Measurements from ENCODE around the gene H2BK1. TPM values are rescaled to one million over a fixed set of nuclear protein-coding genes. Genes with fewer than 3 reads are reported as not detected.

H2BK1 gene
- total RNA-seq, 4 donors from 2014 or later = not detected

DNA sequence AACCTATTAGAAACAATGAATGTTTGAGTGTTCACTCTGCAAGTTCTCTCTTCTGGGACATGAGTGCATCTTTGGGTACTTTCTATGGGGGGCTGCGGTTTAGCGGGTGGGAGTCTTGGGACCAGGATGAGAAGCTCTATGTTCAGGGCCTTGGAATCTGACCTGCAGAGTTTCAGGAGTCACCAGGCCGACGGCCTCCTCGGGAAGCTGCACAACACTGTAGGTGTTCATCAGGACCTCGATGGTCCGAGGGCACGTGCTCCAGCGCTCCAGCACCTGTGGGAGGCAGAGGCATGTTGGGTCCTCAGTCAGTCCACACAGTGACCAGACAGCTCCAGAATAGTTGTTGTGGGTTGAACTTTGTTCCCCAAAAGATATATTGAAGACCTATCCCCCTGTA is 33.9 kb downstream of the H2BK1 start:
- Histone ChIP-seq H3K9me3 (no peaks in the 10 kb centered on the region), H3K4me1 (no peaks in the 10 kb centered on the region), H3K36me3 (no peaks in the 10 kb centered on the region), H3K4me3 (no peak overlapping the region), H3K27me3 (peaks cover 51% of the 10 kb centered on the region), H3K27ac (no peak overlapping the region)
- WGBS = 96% methylated on average over 9 of the region's 9 CpGs
- no peak for TF ChIP-seq POLR2AphosphoS5 (IDR thresholded peaks at IDR 0.05)
- TF ChIP-seq POLR2A (IDR thresholded peaks at IDR 0.05) = no peak
- TF ChIP-seq, protein P1, sequence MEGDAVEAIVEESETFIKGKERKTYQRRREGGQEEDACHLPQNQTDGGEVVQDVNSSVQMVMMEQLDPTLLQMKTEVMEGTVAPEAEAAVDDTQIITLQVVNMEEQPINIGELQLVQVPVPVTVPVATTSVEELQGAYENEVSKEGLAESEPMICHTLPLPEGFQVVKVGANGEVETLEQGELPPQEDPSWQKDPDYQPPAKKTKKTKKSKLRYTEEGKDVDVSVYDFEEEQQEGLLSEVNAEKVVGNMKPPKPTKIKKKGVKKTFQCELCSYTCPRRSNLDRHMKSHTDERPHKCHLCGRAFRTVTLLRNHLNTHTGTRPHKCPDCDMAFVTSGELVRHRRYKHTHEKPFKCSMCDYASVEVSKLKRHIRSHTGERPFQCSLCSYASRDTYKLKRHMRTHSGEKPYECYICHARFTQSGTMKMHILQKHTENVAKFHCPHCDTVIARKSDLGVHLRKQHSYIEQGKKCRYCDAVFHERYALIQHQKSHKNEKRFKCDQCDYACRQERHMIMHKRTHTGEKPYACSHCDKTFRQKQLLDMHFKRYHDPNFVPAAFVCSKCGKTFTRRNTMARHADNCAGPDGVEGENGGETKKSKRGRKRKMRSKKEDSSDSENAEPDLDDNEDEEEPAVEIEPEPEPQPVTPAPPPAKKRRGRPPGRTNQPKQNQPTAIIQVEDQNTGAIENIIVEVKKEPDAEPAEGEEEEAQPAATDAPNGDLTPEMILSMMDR (IDR thresholded peaks at IDR 0.05) = no peak
- TF ChIP-seq EP300 (IDR thresholded peaks at IDR 0.05) = no peak
- no peak for DNase-seq (ENCODE audit: low spot score in 2 of 2)

DNA sequence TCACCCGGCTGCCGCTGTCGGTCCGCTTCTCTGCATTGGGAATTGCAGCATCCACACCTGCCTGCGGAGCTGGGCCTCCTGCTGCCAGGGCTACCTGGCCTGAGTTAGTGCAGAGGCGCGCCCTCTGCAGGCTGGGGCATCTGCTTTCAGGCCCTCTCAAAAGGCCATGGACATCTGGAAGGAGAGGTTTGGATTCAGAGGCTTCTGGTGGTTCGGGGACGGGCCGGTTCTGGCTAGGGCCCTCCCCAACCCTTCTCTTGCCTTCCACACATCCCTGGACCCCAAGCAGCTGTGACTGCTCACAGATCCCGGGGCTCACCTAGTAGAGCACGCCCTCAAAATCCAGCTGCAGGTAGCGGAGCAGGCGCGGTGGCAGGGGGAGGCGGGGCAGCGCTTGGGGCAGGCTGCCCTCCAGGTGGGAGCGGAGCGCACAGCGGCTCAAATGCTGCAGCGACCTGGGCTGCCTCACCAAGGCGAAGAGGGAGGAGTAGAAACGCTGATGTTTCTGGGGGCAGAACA is 34.4 kb downstream of the H2BK1 start:
- TF ChIP-seq POLR2AphosphoS5 (IDR thresholded peaks at IDR 0.05) (no peak), EP300 (IDR thresholded peaks at IDR 0.05) (no peak), POLR2A (IDR thresholded peaks at IDR 0.05) (no peak)
- TF ChIP-seq, protein P1 (IDR thresholded peaks at IDR 0.05) = no peak
- Histone ChIP-seq H3K27me3 (peaks cover 49% of the 10 kb centered on the region), H3K36me3 (no peaks in the 10 kb centered on the region), H3K4me1 (no peaks in the 10 kb centered on the region), H3K27ac (no peak overlapping the region), H3K9me3 (no peaks in the 10 kb centered on the region), H3K4me3 (no peak overlapping the region)
- DNase-seq (ENCODE audit: low spot score in 2 of 2) = no peak
- WGBS = 71% methylated on average over 8 of the region's 23 CpGs

DNA sequence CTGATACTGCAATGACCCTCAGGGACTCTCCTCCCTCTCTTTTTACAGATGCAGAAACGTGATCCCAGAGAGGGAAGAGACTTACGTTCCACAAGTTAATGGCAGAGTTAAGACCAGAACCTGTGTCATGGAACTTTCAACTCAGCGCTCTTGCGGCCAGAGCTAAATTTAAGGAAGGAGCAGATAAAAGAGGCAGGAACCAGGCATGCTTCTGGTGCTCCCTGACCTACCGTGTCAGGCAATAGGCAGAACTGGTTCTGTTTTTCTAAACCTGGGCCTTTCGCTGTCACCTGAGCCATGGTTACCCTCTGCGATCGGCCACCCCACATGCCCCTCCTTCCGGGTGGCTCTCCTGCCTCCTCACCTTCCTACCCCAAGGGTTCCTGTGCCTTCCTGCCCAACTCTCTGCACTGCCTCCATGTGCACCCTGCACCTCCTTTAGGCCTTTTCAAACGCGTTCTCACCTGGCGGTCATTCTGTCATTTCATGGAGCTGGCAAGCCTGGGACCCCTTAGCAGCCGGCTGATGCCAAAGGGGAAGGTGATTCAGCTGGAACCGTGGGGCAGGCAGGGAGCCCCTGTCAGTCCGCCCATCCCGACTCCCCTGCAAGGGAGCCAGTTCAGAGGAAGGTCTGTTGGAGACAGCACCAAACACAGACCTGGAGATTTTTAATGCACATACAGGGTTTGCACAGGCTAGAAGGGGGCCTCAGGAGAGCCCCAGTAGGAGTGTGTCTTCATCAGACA is 35.1 kb downstream of the H2BK1 start:
- WGBS = 82% methylated on average over 16 of the region's 16 CpGs
- H3K4me1 ChIP-seq = no peaks in the 10 kb centered on the region
- peaks cover 49% of the 10 kb centered on the region for H3K27me3 ChIP-seq
- DNase-seq (ENCODE audit: low spot score in 2 of 2) = no peak
- H3K27ac ChIP-seq = no peak overlapping the region
- H3K36me3 ChIP-seq = no peaks in the 10 kb centered on the region
- no peaks in the 10 kb centered on the region for H3K9me3 ChIP-seq
- TF ChIP-seq EP300 (IDR thresholded peaks at IDR 0.05) (no peak), POLR2A (IDR thresholded peaks at IDR 0.05) (no peak)
- TF ChIP-seq, protein P1 (IDR thresholded peaks at IDR 0.05) = no peak
- H3K4me3 ChIP-seq = no peak overlapping the region

DNA sequence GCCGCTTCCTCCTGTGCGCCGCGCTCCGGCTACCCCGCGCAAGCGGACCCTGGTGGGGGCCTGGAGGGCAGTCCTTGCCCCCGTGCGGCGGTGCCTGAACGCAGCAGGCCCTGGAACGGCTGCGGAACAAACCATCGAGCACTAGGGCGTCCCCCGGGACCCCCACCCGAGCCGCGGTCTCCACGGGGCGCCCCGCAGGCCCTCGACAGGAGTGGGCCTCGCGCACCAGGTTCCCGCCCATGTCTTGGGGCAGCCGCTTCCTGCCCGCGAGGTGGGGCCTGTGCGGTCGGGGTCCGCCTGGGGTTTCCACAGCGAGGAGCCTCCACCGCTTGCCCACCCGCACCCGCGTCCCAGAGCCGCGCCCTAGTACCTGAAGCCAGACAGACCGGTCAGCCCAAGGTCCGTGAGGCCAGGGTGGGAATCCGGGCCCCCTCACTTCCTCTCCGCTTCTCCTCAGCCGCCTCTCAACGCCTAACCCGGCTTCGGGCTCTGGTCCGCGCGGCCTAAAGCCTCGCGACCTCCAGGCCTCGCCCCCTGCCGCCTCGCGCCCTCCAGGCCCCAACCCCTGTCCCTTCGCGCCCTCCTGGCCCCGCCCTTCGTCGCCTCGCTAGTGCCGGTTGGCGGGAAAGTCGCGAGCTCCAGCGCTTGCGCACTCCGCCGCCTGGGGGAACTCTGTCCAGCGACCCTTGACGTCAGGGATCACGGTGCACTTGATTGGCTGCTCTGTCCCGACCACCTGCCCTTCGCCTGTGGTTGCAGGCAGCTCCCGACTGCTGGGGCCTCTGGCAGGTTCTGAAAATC is 35.8 kb downstream of the H2BK1 start:
- 59% methylated on average over 55 of the region's 77 CpGs for WGBS
- Histone ChIP-seq H3K4me3 (no peak overlapping the region), H3K27ac (no peak overlapping the region), H3K27me3 (peaks cover 50% of the 10 kb centered on the region), H3K9me3 (no peaks in the 10 kb centered on the region), H3K36me3 (no peaks in the 10 kb centered on the region), H3K4me1 (no peaks in the 10 kb centered on the region)
- TF ChIP-seq POLR2AphosphoS5 (IDR thresholded peaks at IDR 0.05) = no peak
- TF ChIP-seq, protein P1 (IDR thresholded peaks at IDR 0.05) = no peak
- TF ChIP-seq EP300 (IDR thresholded peaks at IDR 0.05) = no peak
- no peak for TF ChIP-seq POLR2A (IDR thresholded peaks at IDR 0.05)
- no peak for DNase-seq (ENCODE audit: low spot score in 2 of 2)
